OCI-LY1 (cell line): ENCODE measurements around the gene ABLIM3.

Experiments
- EZH2 ChIP-seq: fragments of 200-600 bp; sonication (generic), shearing (Covaris generic); IDR thresholded peaks from 2 replicates; pipeline ENCODE4 v1.8.0; 2017; ENCODE audit warnings: borderline replicate concordance, mixed run types, mild to moderate bottlenecking, antibody characterized with exemption, low read length, moderate library complexity, mixed read lengths
- TF ChIP-seq, protein P1 (sequence below): fragments of 200-600 bp; sonication (generic), shearing (Covaris generic); IDR thresholded peaks from 2 replicates; pipeline ENCODE4 v1.5.1; 2017; ENCODE audit warnings: mild to moderate bottlenecking, antibody characterized with exemption, low read length, moderate library complexity, mixed read lengths

DNA sequence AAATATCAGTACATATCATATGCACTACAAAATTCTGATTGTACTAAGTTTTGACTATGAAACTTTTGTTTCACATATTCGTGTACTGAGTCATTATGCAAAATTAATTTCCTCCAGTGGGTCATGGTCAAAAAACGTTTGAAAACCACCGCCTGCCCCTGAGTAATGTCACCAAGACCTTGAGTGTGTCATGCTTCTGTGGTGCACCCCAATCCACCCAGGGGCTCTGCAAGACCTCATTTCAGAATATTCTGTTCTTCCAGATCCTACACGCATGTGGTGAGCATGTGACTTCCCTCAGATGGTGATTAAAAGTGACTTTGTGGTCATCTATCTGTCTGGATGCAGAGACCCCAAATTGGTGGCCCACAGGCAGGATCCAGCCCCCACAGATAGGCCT is 31.0 kb downstream of the ABLIM3 start:
- TF ChIP-seq, protein P1, sequence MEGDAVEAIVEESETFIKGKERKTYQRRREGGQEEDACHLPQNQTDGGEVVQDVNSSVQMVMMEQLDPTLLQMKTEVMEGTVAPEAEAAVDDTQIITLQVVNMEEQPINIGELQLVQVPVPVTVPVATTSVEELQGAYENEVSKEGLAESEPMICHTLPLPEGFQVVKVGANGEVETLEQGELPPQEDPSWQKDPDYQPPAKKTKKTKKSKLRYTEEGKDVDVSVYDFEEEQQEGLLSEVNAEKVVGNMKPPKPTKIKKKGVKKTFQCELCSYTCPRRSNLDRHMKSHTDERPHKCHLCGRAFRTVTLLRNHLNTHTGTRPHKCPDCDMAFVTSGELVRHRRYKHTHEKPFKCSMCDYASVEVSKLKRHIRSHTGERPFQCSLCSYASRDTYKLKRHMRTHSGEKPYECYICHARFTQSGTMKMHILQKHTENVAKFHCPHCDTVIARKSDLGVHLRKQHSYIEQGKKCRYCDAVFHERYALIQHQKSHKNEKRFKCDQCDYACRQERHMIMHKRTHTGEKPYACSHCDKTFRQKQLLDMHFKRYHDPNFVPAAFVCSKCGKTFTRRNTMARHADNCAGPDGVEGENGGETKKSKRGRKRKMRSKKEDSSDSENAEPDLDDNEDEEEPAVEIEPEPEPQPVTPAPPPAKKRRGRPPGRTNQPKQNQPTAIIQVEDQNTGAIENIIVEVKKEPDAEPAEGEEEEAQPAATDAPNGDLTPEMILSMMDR: no peak
- TF ChIP-seq EZH2: no peak
